Heart right ventricle (tissue), 16 donors: ENCODE data around the gene RAF1. TPM values are rescaled to one million over a fixed set of nuclear protein-coding genes. Genes with fewer than 3 reads are reported as not detected.
A peak's percentile ranks its signal among the peaks of the same experiment; 100 is the strongest.

ENCODE experiments used
- ATAC-seq, 8 donors: fragments of 200-7000 bp; cut with Tn5 transposase; one replicate each; pipeline ENCODE4 v1.9.1; 2020; ENCODE audit warnings: mild to moderate bottlenecking in 8 of 8, moderate library complexity in 8 of 8, moderate number of reproducible peaks in 1 of 8
- DNase-seq, 2 donors: peaks; one replicate each; pipeline ENCODE4 v3.0.0-alpha.2; 2020
- H3K27ac ChIP-seq, 10 donors: fragments of 200-600 bp; sonication (generic) in 2 of 10; one replicate each; pipeline versions ENCODE4 v1.5.0 to v1.8.0; 2020 to 2022; ENCODE audit warnings: mild to moderate bottlenecking in 3 of 10
- H3K27me3 ChIP-seq, 7 donors: fragments of 200-600 bp; one replicate each; pipeline ENCODE4 v1.8.0; 2021 to 2022; ENCODE audit warnings: mild to moderate bottlenecking in 2 of 7
- H3K36me3 ChIP-seq, 9 donors: fragments of 200-600 bp; sonication (generic) in 1 of 9; one replicate each; pipeline versions ENCODE4 v1.5.0 to v1.8.0; 2020 to 2022; ENCODE audit warnings: mild to moderate bottlenecking in 2 of 9
- H3K4me1 ChIP-seq, 9 donors: fragments of 200-600 bp; sonication (generic) in 1 of 9; one replicate each; pipeline versions ENCODE4 v1.5.0 to v1.8.0; 2020 to 2022; ENCODE audit warnings: mild to moderate bottlenecking in 4 of 9
- H3K4me3 ChIP-seq, 10 donors: fragments of 200-600 bp; sonication (generic) in 2 of 10; one replicate each; pipeline versions ENCODE4 v1.5.0 to v1.8.0; 2020 to 2022; ENCODE audit warnings: mild to moderate bottlenecking in 7 of 10, moderate library complexity in 2 of 10
- H3K9me3 ChIP-seq, 11 donors: fragments of 200-600 bp in 10 of 11; sonication (generic) in 2 of 11; one replicate each; pipeline versions ENCODE4 v1.5.0 to v1.8.0; 2013 to 2022; ENCODE audit warnings: mild to moderate bottlenecking in 2 of 11, control low read depth in 1 of 11, moderate library complexity in 1 of 11
- WGBS, 2 donors: extraction: QIAGEN DNeasy Blood & Tissue Kit; methylation state at CpG; one replicate each; pipeline ENCODE4 v1.1.7; 2013; ENCODE audit warnings: inconsistent platforms in 1 of 2; 5-methylcytosine and 5-hydroxymethylcytosine counted together
- intact Hi-C, 10 donors: fragments of 100-400 bp; cut with DNase I; formaldehyde crosslinking; loops; one replicate each; pipeline versions ENCODE4 v1.11.1 to v1.14.2; 2022
- polyA plus RNA-seq, 2 donors: library from polyadenylated mRNA; stranded (reverse); fragments of 200-250 nt; gene quantifications; one replicate each; pipeline ENCODE4 v1.2.3, GENCODE V29; 2013
- total RNA-seq, 10 donors: library from RNA; stranded (reverse); fragmentation: NEBNext Ultra II Directional in 3 of 10; extraction: Animal tissue kit (Norgen Biotek cat#: 25700) in 3 of 10; gene quantifications; one replicate each; pipeline versions ENCODE4 v1.2.1 to v1.2.4, GENCODE V29; 2021 to 2023
- TF ChIP-seq, protein P1 (sequence below), 9 donors: fragments of 200-600 bp; sonication (generic) in 2 of 9; IDR thresholded peaks; one replicate each; pipeline versions ENCODE4 v1.5.0 to v1.8.0; 2021 to 2022; ENCODE audit warnings: antibody characterized with exemption in 9 of 9, mild to moderate bottlenecking in 5 of 9, moderate library complexity in 1 of 9
- donor health status: Arrhythmogenic right ventricular cardiomyopathy.
- donor health status: ischemic (EF 13 %, LVEDD 7.1; RV severe dilation, severe dysfunction).
- donor health status: healthy with polysubstance abuse.
- donor health status: DM: no; HTN: yes; CAD: no.
- donor health status: DM: no; HTN: no; CAD: no.
- donor health status: ischemic (EF 25% LVEDD 6.9; RV normal size, moderate dysfunction).
- donor health status: ischemic (EF 25% LVEDD 5.7; RV mildly dilated, moderate dysfunction).
- donor health status: healthy.
- donor health status: DM: yes; HTN: yes; CAD: no.
- donor health status: Ischemic cardiomyopathy.
- donor health status: ischemic (EF 35%, LVEDD 5.7; RV mildly dilated, moderate dysfunction).
- donor health status: nonischemic (EF 11% LVEDD 7.7; RV severe dilation, severe dysfunction).
- donor health status: DM: yes; HTN: yes; CAD: no.
- donor health status: PGD.
- donor health status: ischemic (EF 29% LVEDD 5.4; RV normal size, mild dysfunction).
- donor health status: nonischemic (EF 23%, LVEDD 6.1; RV moderate dilation, normal function).

Gene RAF1
- total and polyA plus RNA-seq, 12 donors, result 65.4 to 193 (median 123) TPM

DNA sequence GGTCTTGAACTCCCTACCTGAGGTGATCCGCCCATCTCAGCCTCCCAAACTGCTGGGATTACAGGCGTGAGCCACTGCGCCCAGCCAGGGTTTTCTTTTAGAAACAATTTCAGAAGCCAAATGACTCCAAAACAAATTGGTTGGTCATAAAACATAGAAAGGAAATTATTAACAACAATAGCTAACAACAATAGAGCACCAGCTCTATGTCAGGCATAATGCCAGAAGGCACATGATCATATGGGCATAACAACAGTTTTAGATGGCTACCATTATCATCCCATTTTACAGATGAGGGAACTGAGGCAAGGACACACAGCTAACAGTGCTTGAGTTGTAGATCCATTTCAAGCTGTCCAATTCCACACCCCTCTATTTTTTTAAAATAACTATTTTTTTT lies 22.2 kb upstream of the RAF1 start:
- 78 to 81% methylated on average over 3 of the region's 3 CpGs for WGBS, 2 donors
- Histone ChIP-seq H3K4me1 (peaks cover 0 to 18% (median 11%) of the 10 kb centered on the region in 9 donors), H3K9me3 (no peaks in the 10 kb centered on the region), H3K27ac (no peak overlapping the region), H3K4me3 (no peak overlapping the region), H3K27me3 (no peaks in the 10 kb centered on the region), H3K36me3 (no peaks in the 10 kb centered on the region)
- ATAC-seq (no peak), DNase-seq (no peak)
- TF ChIP-seq, protein P1, sequence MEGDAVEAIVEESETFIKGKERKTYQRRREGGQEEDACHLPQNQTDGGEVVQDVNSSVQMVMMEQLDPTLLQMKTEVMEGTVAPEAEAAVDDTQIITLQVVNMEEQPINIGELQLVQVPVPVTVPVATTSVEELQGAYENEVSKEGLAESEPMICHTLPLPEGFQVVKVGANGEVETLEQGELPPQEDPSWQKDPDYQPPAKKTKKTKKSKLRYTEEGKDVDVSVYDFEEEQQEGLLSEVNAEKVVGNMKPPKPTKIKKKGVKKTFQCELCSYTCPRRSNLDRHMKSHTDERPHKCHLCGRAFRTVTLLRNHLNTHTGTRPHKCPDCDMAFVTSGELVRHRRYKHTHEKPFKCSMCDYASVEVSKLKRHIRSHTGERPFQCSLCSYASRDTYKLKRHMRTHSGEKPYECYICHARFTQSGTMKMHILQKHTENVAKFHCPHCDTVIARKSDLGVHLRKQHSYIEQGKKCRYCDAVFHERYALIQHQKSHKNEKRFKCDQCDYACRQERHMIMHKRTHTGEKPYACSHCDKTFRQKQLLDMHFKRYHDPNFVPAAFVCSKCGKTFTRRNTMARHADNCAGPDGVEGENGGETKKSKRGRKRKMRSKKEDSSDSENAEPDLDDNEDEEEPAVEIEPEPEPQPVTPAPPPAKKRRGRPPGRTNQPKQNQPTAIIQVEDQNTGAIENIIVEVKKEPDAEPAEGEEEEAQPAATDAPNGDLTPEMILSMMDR (IDR thresholded peaks at IDR 0.05), result no peak
- intact Hi-C loops, result no loop called here

DNA sequence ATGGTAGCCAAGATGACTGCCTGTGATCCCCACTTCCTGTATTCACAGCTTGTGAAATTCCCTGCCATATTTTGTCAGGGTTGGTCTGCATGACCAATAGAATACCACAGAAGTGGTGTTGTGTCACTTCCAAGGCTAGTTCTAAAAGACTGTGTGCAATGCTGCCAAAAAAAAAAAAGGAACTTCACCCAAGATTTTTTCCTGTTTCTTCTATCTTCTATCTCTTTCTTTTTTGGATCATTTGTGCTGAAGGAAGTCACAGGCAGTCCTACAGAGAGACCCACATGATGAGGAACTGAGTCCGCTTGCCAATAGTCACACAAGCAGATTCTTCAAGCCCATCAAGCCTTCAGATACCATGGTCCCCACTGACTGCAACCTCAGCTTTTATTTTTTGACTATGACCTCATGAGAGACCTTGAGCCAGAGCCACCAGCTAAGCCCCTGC lies 18.1 kb upstream of the RAF1 start:
- peaks cover 0 to 22% (median 11%) of the 10 kb centered on the region in 9 donors for H3K4me1 ChIP-seq
- H3K9me3 ChIP-seq, result no peaks in the 10 kb centered on the region
- intact Hi-C loops, result loop anchor here in 1 of 10 donors (1.0 kb wide), 1 partner anchor 24 kb away; no protein-coding TSS in a partner anchor
- H3K4me3 ChIP-seq, result no peak overlapping the region
- TF ChIP-seq, protein P1 (IDR thresholded peaks at IDR 0.05), result no peak
- 45 to 50% methylated on average over 1 of the region's 1 CpG for WGBS, 2 donors
- no peaks in the 10 kb centered on the region for H3K27me3 ChIP-seq
- peak overlapping the region; percentile 1 to 93 (median 64) for H3K27ac ChIP-seq
- DNase-seq (peak in 1 of 2 donors; percentile 26), ATAC-seq (peak; percentile 53 to 89 (median 78))
- no peaks in the 10 kb centered on the region for H3K36me3 ChIP-seq

DNA sequence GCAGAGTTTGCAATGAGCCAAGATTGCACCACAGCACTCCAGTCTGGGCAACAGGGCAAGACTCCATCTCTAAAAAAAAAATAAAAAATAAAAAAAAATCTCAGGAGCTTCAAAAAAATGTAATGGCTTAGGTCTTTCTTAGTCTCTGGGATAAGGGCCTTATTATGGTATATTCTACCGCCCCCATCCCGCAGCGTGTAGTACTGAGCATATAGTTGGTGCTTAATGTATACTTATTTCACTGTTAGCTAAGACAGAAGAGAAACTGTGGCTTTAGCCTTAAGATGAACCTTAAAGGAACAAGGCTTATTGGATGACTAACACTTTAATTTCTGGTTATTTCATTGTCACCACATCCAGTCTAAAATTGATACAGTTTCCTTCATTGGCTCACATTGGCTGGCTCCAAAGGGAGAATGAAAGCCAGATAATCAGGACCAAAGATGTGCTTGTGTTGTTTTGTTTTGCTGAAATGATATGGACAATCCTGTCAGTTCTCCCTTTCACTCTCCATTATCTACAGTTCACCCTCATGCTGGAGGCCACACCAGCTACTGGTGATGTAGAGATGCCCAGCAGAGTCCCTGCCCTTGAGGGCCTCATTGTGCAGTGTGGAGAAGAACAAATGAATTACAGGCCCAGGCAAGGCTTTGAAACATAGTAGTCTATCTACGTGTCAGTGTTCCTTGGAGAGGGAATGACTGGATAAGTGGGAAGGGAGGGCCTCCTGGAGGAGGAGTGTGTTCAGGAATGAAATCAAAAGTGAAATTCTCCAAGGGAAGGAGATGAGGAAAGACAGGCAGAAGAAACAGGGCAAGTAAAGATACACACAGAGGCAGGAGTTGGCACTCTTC lies 17.4 kb upstream of the RAF1 start:
- peak overlapping the region; percentile 1 to 93 (median 64) for H3K27ac ChIP-seq
- intact Hi-C loops, result no loop called here
- TF ChIP-seq, protein P1 (IDR thresholded peaks at IDR 0.05), result no peak
- H3K4me1 ChIP-seq, result peaks cover 0 to 26% (median 11%) of the 10 kb centered on the region in 9 donors
- H3K4me3 ChIP-seq, result no peak overlapping the region
- H3K27me3 ChIP-seq, result no peaks in the 10 kb centered on the region
- H3K9me3 ChIP-seq, result no peaks in the 10 kb centered on the region
- WGBS, 2 donors, result 89% methylated on average over 4 of the region's 4 CpGs
- ATAC-seq (peak in 1 of 8 donors; percentile 12), DNase-seq (no peak)
- no peaks in the 10 kb centered on the region for H3K36me3 ChIP-seq

DNA sequence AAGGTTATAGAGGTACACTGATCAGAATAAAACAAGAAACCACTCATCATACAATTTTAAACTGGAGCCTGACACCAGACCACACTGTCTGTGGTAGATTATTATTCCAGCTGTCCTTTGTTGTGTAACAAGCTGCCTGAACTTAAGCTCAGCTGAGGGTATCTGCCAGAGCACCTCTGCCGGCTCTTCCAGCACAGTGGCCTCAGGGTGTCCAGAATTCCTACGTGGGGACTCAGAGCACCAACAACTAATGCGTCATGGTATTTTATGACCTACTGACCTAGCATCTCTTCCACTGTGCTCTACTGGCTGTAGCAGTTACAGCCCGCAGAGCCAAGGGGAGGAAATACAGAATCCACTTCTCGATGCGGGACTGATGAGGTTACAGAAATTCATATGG lies 15.6 kb upstream of the RAF1 start:
- WGBS, 2 donors, result 65 to 68% methylated on average over 6 of the region's 6 CpGs
- Histone ChIP-seq H3K36me3 (no peaks in the 10 kb centered on the region), H3K4me1 (peaks cover 0 to 26% (median 11%) of the 10 kb centered on the region in 9 donors), H3K9me3 (no peaks in the 10 kb centered on the region), H3K27me3 (no peaks in the 10 kb centered on the region), H3K4me3 (no peak overlapping the region), H3K27ac (peak overlapping the region in 6 of 10 donors; percentile 35 to 49 (median 42))
- no peak for DNase-seq
- TF ChIP-seq, protein P1 (IDR thresholded peaks at IDR 0.05), result no peak
- intact Hi-C loops, result no loop called here
- ATAC-seq, result peak in 6 of 8 donors; percentile 45 to 90 (median 83)
